Measurements from ENCODE around the gene EHMT2. TPM values are rescaled to one million over a fixed set of nuclear protein-coding genes. Genes with fewer than 3 reads are reported as not detected.

The EHMT2 gene
- polyA plus RNA-seq, 1 donor (not counting 4 experiments of a cell fraction or from before 2014, with no cell fraction given) = 17.7 TPM

DNA sequence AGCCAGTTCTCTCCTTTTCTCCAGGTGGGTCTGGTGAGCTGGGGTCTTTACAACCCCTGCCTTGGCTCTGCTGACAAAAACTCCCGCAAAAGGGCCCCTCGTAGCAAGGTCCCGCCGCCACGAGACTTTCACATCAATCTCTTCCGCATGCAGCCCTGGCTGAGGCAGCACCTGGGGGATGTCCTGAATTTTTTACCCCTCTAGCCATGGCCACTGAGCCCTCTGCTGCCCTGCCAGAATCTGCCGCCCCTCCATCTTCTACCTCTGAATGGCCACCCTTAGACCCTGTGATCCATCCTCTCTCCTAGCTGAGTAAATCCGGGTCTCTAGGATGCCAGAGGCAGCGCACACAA lies 47.6 kb upstream of the EHMT2 start:
- Histone ChIP-seq H3K27ac (ENCODE audit: control insufficient read depth, insufficient read depth, low read length) (no peak overlapping the region), H3K79me2 (ENCODE audit: control insufficient read depth, insufficient read depth, low read length) (no peaks in the 10 kb centered on the region), H3K9me3 (ENCODE audit: control insufficient read depth, low read depth, low read length) (no peaks in the 10 kb centered on the region), H3K4me1 (ENCODE audit: control insufficient read depth, extremely low read depth, insufficient read depth, low read length) (peaks cover 21% of the 10 kb centered on the region), H4K20me1 (ENCODE audit: control insufficient read depth, extremely low read depth, insufficient read depth, low read length) (no peaks in the 10 kb centered on the region), H3K4me3 (ENCODE audit: control insufficient read depth in 2 of 3, extremely low read depth in 1 of 3, insufficient read depth in 2 of 3, low read depth in 1 of 3, low read length in 3 of 3) (peak overlapping the region in 2 of 3 experiments; percentile 24 to 50), H3K27me3 (ENCODE audit: control insufficient read depth, extremely low read depth, insufficient read depth, low read length) (peaks cover 8% of the 10 kb centered on the region), H3K9ac (ENCODE audit: control insufficient read depth, extremely low read depth, insufficient read depth, low read length) (peak overlapping the region; percentile 68), H3K4me2 (ENCODE audit: control insufficient read depth, extremely low read depth, insufficient read depth, low read depth, low read length) (peak overlapping the region; percentile 90), H3K36me3 (ENCODE audit: control insufficient read depth in 2 of 2, extremely low read depth in 1 of 2, insufficient read depth in 2 of 2, low read length in 2 of 2) (no peaks in the 10 kb centered on the region), H3K9me1 (ENCODE audit: control insufficient read depth, extremely low read depth, insufficient read depth, low read length) (no peaks in the 10 kb centered on the region), H2AFZ (ENCODE audit: control insufficient read depth, low read length) (peak overlapping the region; percentile 75)
- TF ChIP-seq, protein P1, sequence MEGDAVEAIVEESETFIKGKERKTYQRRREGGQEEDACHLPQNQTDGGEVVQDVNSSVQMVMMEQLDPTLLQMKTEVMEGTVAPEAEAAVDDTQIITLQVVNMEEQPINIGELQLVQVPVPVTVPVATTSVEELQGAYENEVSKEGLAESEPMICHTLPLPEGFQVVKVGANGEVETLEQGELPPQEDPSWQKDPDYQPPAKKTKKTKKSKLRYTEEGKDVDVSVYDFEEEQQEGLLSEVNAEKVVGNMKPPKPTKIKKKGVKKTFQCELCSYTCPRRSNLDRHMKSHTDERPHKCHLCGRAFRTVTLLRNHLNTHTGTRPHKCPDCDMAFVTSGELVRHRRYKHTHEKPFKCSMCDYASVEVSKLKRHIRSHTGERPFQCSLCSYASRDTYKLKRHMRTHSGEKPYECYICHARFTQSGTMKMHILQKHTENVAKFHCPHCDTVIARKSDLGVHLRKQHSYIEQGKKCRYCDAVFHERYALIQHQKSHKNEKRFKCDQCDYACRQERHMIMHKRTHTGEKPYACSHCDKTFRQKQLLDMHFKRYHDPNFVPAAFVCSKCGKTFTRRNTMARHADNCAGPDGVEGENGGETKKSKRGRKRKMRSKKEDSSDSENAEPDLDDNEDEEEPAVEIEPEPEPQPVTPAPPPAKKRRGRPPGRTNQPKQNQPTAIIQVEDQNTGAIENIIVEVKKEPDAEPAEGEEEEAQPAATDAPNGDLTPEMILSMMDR (optimal IDR thresholded peaks at IDR 0.05 in 1 of 3, IDR thresholded peaks at IDR 0.05 in 1 of 3, conservative IDR thresholded peaks at IDR 0.05 in 1 of 3; ENCODE audit: extremely low read depth in 1 of 3, insufficient read depth in 2 of 3, low read length in 3 of 3) = no peak
- TF ChIP-seq EZH2 (IDR thresholded peaks at IDR 0.05; ENCODE audit: low read length) = no peak
- FAIRE-seq (no peak), DNase-seq (ENCODE audit: low read depth, low spot score) (no peak)
- dilution Hi-C loops (cut with MboI; ENCODE audit: extremely low pct_ligation_motif_present, low sequenced_read_pairs) = no loop called here

DNA sequence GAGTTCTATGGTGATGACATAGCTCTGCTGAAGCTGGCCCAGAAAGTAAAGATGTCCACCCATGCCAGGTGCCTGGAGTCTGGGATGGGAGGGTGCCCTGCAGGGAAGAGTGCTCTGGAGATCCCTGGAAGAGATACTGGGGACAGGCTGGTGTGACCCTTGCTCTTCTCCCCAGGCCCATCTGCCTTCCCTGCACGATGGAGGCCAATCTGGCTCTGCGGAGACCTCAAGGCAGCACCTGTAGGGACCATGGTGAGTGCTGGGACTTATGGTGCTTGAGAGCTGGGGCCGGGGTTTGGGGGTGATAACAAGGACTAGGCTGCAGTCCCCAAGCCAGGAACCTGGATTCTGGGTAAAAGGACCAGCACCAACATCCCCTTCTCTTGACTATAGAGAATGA lies 46.2 kb upstream of the EHMT2 start:
- Histone ChIP-seq H4K20me1 (ENCODE audit: control insufficient read depth, extremely low read depth, insufficient read depth, low read length) (no peaks in the 10 kb centered on the region), H3K36me3 (ENCODE audit: control insufficient read depth in 2 of 2, extremely low read depth in 1 of 2, insufficient read depth in 2 of 2, low read length in 2 of 2) (no peaks in the 10 kb centered on the region), H3K4me2 (ENCODE audit: control insufficient read depth, extremely low read depth, insufficient read depth, low read depth, low read length) (no peak overlapping the region), H2AFZ (ENCODE audit: control insufficient read depth, low read length) (no peak overlapping the region), H3K4me1 (ENCODE audit: control insufficient read depth, extremely low read depth, insufficient read depth, low read length) (peaks cover 18% of the 10 kb centered on the region), H3K27ac (ENCODE audit: control insufficient read depth, insufficient read depth, low read length) (no peak overlapping the region), H3K79me2 (ENCODE audit: control insufficient read depth, insufficient read depth, low read length) (no peaks in the 10 kb centered on the region), H3K9ac (ENCODE audit: control insufficient read depth, extremely low read depth, insufficient read depth, low read length) (no peak overlapping the region), H3K27me3 (ENCODE audit: control insufficient read depth, extremely low read depth, insufficient read depth, low read length) (peaks cover 8% of the 10 kb centered on the region), H3K9me3 (ENCODE audit: control insufficient read depth, low read depth, low read length) (no peaks in the 10 kb centered on the region), H3K4me3 (ENCODE audit: control insufficient read depth in 2 of 3, extremely low read depth in 1 of 3, insufficient read depth in 2 of 3, low read depth in 1 of 3, low read length in 3 of 3) (no peak overlapping the region), H3K9me1 (ENCODE audit: control insufficient read depth, extremely low read depth, insufficient read depth, low read length) (no peaks in the 10 kb centered on the region)
- dilution Hi-C loops (cut with MboI; ENCODE audit: extremely low pct_ligation_motif_present, low sequenced_read_pairs) = no loop called here
- DNase-seq (ENCODE audit: low read depth, low spot score) (no peak), FAIRE-seq (no peak)
- TF ChIP-seq EZH2 (IDR thresholded peaks at IDR 0.05; ENCODE audit: low read length) = no peak
- TF ChIP-seq, protein P1 (optimal IDR thresholded peaks at IDR 0.05 in 1 of 3, IDR thresholded peaks at IDR 0.05 in 1 of 3, conservative IDR thresholded peaks at IDR 0.05 in 1 of 3; ENCODE audit: extremely low read depth in 1 of 3, insufficient read depth in 2 of 3, low read length in 3 of 3) = no peak
